ENCODE data around the gene EPB41L5.

- no peak for TF ChIP-seq POLR2AphosphoS5 (IDR thresholded peaks at IDR 0.05)
- TF ChIP-seq CTCF (IDR thresholded peaks at IDR 0.05), result no peak
Observed at GRCh38 chr2:120028795-120029194, 15.9 kb downstream of the EPB41L5 start.

All from breast epithelium (tissue), 3 donors.